GM12873 (cell line): ENCODE data around the gene DTNA.

ENCODE experiments used
- TF ChIP-seq, protein P1 (sequence below): IDR thresholded peaks from 2 replicates; pipeline ENCODE4 v1.5.1; 2012; ENCODE audit warnings: low read depth, mild to moderate bottlenecking, moderate library complexity, low read length, control low read depth; ENCODE audit not compliant: insufficient read depth; ENCODE audit errors: missing control alignments

DTNA gene

DNA sequence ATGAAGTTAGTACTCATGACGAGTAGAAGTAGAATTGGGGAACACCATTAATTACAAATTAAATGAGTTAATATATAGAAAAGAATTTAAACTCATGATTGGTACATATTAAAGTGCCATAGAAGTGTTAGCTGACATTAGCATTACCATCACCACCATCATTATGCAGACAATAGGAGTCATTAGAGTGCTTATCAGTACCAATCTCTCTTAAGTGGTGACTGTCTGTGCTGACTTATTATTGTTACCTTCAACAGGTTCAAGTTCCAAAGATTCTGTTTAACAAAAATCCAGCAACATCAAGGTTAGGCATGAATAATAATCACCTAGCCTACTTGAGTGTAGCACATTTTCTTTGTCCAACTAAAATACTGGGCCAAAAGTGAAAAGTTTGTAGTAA lies 222.3 kb downstream of the DTNA start:
- TF ChIP-seq, protein P1, sequence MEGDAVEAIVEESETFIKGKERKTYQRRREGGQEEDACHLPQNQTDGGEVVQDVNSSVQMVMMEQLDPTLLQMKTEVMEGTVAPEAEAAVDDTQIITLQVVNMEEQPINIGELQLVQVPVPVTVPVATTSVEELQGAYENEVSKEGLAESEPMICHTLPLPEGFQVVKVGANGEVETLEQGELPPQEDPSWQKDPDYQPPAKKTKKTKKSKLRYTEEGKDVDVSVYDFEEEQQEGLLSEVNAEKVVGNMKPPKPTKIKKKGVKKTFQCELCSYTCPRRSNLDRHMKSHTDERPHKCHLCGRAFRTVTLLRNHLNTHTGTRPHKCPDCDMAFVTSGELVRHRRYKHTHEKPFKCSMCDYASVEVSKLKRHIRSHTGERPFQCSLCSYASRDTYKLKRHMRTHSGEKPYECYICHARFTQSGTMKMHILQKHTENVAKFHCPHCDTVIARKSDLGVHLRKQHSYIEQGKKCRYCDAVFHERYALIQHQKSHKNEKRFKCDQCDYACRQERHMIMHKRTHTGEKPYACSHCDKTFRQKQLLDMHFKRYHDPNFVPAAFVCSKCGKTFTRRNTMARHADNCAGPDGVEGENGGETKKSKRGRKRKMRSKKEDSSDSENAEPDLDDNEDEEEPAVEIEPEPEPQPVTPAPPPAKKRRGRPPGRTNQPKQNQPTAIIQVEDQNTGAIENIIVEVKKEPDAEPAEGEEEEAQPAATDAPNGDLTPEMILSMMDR, result no peak

DNA sequence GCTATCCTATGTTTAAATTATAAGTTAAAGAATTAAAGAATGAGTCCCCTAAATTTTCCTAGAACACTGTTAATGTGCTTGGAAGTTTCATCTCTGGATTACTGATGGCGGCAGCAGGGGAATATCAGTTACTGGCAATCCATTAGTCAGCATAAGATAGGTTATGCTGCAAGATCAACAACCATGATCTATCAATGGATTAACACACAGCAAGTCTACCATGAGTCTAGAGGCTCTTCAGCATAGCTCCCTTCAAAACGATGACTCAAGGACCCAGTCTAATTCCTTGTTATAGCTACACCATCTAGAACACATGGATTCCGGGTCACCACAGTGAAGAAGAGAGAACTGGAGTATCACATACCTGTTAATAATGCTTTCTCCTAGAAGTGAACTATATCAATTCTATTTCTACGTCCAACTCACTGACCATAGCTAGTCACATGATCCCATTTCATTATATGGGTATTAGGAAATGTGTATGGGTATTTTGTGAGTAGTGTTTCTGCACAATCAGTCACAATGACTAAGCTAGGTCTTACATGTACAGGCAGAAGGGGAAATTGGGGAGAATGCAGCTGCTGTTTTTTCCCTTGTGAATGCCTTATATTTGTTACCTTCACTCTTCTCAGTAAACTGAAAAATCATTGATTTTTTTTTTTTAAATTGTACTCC lies 222.8 kb downstream of the DTNA start:
- TF ChIP-seq, protein P1, result no peak

DNA sequence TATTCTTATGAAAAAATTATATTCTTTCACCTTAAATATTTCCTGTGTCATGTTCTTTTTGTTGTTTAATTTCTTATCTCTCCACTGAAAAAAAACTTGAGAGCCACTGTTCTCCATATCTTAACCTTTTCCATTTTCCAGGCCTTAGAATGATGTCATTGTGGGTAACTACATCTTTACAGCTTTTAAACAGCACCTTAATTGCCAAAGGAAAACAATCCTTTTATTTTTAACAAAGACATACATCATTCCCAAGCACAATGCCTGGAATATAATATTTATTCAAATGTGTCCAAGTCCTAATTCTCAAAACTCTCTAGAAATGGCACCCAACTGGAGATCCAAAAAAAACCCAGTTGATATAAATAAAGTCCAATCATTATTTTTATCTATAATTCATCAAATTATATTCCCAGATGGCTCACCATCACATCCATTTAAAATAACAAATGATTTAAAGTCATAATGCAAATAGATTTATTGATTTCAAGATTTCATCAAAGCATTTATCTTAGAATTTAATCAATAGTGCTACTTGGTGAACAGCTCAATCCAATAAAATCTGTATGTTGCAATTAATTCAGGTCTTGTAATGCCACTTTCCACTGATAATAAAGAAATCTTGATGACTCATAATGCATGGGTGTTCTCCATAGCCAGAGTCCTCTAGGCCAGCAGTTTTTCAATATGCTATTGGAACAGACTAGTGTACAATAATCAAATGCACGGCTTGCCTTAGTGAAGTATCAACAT lies 224.0 kb downstream of the DTNA start:
- TF ChIP-seq, protein P1, result no peak

DNA sequence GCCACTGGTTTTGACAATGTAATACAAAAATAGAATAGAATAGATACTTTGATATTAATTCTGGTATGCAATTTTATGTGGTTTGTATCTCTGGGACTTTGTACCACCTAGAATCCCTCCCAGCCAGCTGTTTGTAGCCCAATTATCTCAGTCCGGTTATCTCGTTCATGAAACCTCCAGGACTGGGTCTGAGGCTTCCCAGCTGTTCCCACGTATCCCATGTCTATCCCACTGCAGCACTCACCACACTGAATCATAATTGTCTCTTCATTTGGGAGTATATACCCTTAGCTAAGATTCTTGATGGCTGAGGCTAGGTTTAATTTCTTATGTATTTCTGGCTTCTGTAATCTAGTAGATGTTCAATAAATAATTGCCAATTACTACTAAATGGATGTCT lies 226.7 kb downstream of the DTNA start:
- TF ChIP-seq, protein P1, result no peak

DNA sequence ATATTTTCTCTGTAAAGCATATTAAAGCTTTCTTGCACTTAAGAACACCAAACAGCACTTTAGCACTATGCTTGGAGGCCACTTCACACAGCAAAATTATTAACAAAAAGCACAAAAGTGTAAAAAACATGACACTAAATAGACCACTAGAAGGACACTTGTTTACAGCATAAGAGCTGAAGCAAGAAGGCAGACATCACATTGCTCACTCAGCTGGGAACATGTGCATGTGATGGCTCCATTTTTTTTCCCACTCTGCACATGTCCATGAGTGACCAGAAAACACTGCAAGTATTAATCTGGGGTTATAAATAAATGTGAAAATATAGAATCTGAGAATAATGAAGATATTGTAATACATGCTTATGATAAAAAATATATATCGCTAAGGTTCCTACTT lies 228.0 kb downstream of the DTNA start:
- TF ChIP-seq, protein P1, result no peak
